KMS-11 (cell line): Measurements from ENCODE around the gene HBA1.
"Not testable (repeated sequence)": the region's sequence is repeated elsewhere in the genome, so short reads cannot be mapped to it uniquely, and the experiment has no call there.

Experiments used
- H2AFZ ChIP-seq: fragments of 200-600 bp; sonication (generic); 2 replicates; pipeline ENCODE4 v1.6.1; 2016; ENCODE audit warnings: antibody characterized with exemption, mixed run types, low read depth
- H3K27ac ChIP-seq: fragments of 200-600 bp; sonication (generic); 2 replicates; pipeline ENCODE4 v1.6.1; 2016; ENCODE audit warnings: mild to moderate bottlenecking, mixed run types
- H3K27me3 ChIP-seq: fragments of 200-600 bp; sonication (generic); 2 replicates; pipeline ENCODE4 v1.6.1; 2017; ENCODE audit warnings: mild to moderate bottlenecking, low read depth, mixed run types, moderate library complexity; ENCODE audit not compliant: insufficient read depth
- H3K36me3 ChIP-seq: fragments of 200-600 bp; sonication (generic); 2 replicates; pipeline ENCODE4 v1.6.1; 2017; ENCODE audit warnings: mild to moderate bottlenecking, mixed run types; ENCODE audit not compliant: insufficient read depth
- H3K4me1 ChIP-seq: fragments of 200-600 bp; sonication (generic); 2 replicates; pipeline ENCODE4 v1.6.1; 2016; ENCODE audit warnings: mild to moderate bottlenecking, low read depth, mixed run types; ENCODE audit not compliant: poor library complexity, severe bottlenecking
- H3K4me2 ChIP-seq: fragments of 200-600 bp; sonication (generic); 2 replicates; pipeline ENCODE4 v1.7.0; 2016; ENCODE audit warnings: mild to moderate bottlenecking, mixed run types
- H3K4me3 ChIP-seq: fragments of 200-600 bp; sonication (generic); IDR thresholded peaks from 2 replicates; pipeline ENCODE4 v1.6.1; 2017; ENCODE audit warnings: low read depth, low read length, mixed read lengths; ENCODE audit not compliant: insufficient read depth
- H3K79me2 ChIP-seq: fragments of 200-600 bp; sonication (generic); 2 replicates; pipeline ENCODE4 v1.6.1; 2016; ENCODE audit warnings: low read depth, mixed run types; ENCODE audit not compliant: insufficient read depth
- H3K9ac ChIP-seq: fragments of 200-600 bp; sonication (generic); 2 replicates; pipeline ENCODE4 v1.6.1; 2016; ENCODE audit warnings: mild to moderate bottlenecking, mixed run types
- H4K20me1 ChIP-seq: fragments of 200-600 bp; sonication (generic); 2 replicates; pipeline ENCODE4 v1.6.1; 2016; ENCODE audit warnings: mild to moderate bottlenecking, mixed run types; ENCODE audit not compliant: insufficient read depth
- TF ChIP-seq, protein P1 (sequence below): fragments of 200-600 bp; sonication (generic); conservative IDR thresholded peaks from 2 replicates; pipeline ENCODE4 v1.6.1; 2017; ENCODE audit warnings: low read depth, mild to moderate bottlenecking, antibody characterized with exemption, low read length, moderate library complexity, mixed read lengths

HBA1 gene

DNA sequence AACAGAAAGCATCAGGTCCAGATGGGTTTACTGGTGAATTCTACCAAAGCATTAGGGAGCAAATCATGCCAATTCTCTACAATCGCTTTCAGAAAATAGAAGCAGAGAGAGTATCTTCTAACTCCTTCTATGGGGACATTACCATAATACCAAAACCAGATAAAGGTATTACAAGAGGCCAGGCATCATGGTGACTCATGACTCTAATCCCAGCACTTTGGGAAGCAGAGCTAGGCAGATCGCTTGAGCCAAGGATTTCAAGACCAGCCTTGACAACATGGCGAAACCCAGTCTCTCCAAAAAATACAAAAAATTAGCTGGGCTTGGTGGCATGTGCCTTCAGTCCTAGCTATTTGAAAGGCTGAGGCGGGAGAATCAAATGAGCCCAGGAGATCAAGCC, 26.8 kb downstream of the HBA1 start:
- Histone ChIP-seq H3K9ac (no peak overlapping the region), H2AFZ (no peak overlapping the region), H4K20me1 (no peaks in the 10 kb centered on the region), H3K27ac (no peak overlapping the region), H3K36me3 (peaks cover 27% of the 10 kb centered on the region; the same call in 1 of the 2 replicates), H3K4me3 (no peak overlapping the region), H3K79me2 (no peaks in the 10 kb centered on the region; the same call in 1 of the 2 replicates), H3K4me2 (no peak overlapping the region), H3K4me1 (peaks cover 8% of the 10 kb centered on the region), H3K27me3 (no peaks in the 10 kb centered on the region)
- TF ChIP-seq, protein P1, sequence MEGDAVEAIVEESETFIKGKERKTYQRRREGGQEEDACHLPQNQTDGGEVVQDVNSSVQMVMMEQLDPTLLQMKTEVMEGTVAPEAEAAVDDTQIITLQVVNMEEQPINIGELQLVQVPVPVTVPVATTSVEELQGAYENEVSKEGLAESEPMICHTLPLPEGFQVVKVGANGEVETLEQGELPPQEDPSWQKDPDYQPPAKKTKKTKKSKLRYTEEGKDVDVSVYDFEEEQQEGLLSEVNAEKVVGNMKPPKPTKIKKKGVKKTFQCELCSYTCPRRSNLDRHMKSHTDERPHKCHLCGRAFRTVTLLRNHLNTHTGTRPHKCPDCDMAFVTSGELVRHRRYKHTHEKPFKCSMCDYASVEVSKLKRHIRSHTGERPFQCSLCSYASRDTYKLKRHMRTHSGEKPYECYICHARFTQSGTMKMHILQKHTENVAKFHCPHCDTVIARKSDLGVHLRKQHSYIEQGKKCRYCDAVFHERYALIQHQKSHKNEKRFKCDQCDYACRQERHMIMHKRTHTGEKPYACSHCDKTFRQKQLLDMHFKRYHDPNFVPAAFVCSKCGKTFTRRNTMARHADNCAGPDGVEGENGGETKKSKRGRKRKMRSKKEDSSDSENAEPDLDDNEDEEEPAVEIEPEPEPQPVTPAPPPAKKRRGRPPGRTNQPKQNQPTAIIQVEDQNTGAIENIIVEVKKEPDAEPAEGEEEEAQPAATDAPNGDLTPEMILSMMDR: no peak

DNA sequence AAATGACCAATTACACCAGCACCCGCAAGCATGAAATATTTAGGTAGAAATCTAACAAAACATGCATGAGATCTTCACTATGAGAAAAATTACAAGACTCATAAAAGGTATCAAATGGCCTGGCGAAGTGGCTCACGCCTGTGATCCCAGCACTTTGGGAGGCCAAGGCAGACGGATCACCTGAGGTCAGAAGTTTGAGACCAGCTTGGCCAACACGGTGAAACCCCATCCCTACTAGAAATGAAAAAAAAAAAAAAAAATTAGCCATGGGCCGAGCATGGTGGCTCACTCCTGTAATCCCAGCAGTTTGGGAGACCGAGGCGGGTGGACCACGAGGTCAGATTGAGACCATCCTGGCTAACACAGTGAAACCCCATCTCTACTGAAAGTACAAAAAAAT, 27.6 kb downstream of the HBA1 start:
- H2AFZ ChIP-seq, H4K20me1 ChIP-seq, H3K4me3 ChIP-seq, H3K27ac ChIP-seq, H3K4me2 ChIP-seq, H3K9ac ChIP-seq, H3K79me2 ChIP-seq, H3K4me1 ChIP-seq, H3K27me3 ChIP-seq: not testable (repeated sequence)
- peaks cover 19% of the 10 kb centered on the region; the same call in 1 of the 2 replicates for H3K36me3 ChIP-seq

DNA sequence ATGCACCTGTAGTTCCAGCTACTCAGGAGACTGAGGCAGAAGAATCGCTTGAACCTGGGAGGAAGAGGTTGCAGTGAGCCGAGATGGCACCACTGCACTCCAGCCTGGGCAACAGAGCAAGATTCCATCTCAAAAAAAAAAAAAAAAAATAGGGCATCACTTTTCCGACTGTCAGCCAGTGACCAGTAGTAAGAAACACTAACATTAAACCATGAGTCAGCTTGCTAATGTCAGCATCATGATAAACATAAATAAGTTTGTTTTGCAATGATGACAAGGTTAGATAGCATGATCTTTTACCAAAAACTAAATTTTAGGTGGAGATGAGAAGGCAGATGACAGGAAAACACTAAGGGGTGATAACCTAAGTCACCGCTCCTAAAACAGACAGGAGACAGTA, 32.9 kb downstream of the HBA1 start:
- not testable (repeated sequence) for H3K4me2 ChIP-seq, H4K20me1 ChIP-seq, H3K27ac ChIP-seq, H3K4me3 ChIP-seq, H3K27me3 ChIP-seq, H3K4me1 ChIP-seq, H2AFZ ChIP-seq, H3K9ac ChIP-seq, H3K79me2 ChIP-seq
- H3K36me3 ChIP-seq: peaks cover 10% of the 10 kb centered on the region; the same call in 1 of the 2 replicates

DNA sequence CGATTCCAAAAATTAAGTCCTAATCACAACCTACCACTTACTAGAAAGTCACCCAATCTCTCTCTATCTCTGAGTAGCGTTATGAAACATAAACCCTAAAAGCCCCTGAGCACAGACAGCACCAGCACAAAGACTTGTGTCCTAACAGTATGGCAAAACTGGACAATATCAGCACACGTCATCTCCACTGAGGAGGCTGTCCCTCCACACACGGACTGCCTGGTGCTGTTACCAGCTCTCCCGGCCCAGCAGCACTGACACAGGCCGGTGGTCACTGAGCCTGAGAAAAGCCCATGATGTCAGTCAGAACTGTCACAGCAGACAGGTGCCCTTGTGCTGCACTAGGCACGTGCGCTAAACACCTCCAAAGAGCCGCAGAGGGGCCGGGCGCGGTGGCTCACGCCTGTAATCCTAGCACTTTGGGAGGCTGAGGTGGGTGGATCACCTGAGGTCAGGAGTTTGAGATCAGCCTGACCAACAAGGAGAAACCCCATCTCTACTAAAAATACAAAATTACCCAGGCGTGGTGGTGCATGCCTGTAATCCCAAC, 35.2 kb downstream of the HBA1 start:
- not testable (repeated sequence) for H4K20me1 ChIP-seq, H2AFZ ChIP-seq, H3K4me3 ChIP-seq, H3K4me1 ChIP-seq, H3K27me3 ChIP-seq, H3K4me2 ChIP-seq, H3K9ac ChIP-seq, H3K27ac ChIP-seq, H3K36me3 ChIP-seq
- peaks cover 14% of the 10 kb centered on the region; the same call in 1 of the 2 replicates for H3K79me2 ChIP-seq

DNA sequence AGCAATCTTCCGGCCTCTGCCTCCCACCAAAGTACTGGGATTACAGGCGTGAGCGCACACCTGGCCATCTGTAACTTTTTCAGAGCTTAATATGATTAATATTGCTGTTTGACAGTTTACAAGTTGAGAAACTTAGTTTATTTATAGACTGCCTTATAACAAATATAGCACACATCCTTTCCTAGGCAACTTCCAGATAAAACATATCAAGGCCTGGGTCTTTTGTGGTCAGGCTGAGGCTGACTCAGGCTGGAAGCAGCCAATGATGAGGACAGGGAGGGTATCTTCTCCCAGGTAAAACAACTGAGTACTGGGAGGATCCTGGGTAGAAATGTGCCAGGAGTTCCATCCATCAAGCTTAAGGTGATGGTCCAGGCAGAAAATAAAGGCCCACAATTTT, 36.5 kb downstream of the HBA1 start:
- H3K4me2 ChIP-seq: no peak overlapping the region
- H3K4me1 ChIP-seq: no peaks in the 10 kb centered on the region
- TF ChIP-seq, protein P1: no peak
- no peak overlapping the region for H3K4me3 ChIP-seq
- 0 out of 2 replicates have a peak, but pooled peaks cover 4% of the 10 kb centered on the region for H4K20me1 ChIP-seq
- H3K27me3 ChIP-seq: no peaks in the 10 kb centered on the region
- peaks cover 14% of the 10 kb centered on the region; the same call in 1 of the 2 replicates for H3K79me2 ChIP-seq
- no peaks in the 10 kb centered on the region; the same call in 1 of the 2 replicates for H3K36me3 ChIP-seq
- H3K27ac ChIP-seq: no peak overlapping the region
- no peak overlapping the region for H3K9ac ChIP-seq
- no peak overlapping the region for H2AFZ ChIP-seq

DNA sequence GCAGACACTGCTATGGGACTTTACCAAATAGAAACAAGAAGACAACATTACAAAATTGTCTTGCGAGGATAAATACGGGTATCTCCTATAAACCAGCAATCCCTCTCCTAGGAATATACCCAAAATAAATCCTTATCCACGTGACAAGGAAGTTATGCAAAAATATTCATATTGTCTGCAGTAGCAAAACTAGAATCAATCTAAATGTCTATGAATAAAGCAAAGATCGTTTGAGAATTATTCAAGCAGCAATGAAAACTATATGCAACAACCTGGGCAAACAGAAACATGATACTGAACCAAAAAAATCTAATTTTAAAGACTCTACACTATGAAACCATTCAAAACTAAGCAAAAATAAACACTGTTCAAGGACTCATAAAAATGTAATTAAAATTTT, 43.5 kb downstream of the HBA1 start:
- Histone ChIP-seq H3K9ac (no peak overlapping the region), H3K36me3 (peaks cover 7% of the 10 kb centered on the region; the same call in 1 of the 2 replicates), H3K4me3 (no peak overlapping the region), H2AFZ (no peak overlapping the region), H4K20me1 (no peaks in the 10 kb centered on the region), H3K4me1 (no peaks in the 10 kb centered on the region), H3K27me3 (no peaks in the 10 kb centered on the region), H3K4me2 (no peak overlapping the region), H3K27ac (no peak overlapping the region), H3K79me2 (peaks cover 26% of the 10 kb centered on the region; the same call in 1 of the 2 replicates)
- TF ChIP-seq, protein P1: no peak
